ENCODE results near the gene FBXL19.
"Not testable (repeated sequence)": the region's sequence is repeated elsewhere in the genome, so short reads cannot be mapped to it uniquely, and the experiment has no call there.

Gene FBXL19

GRCh38 chr16:30923554-30924075, at the start of gene FBXL19:
TSS of gene FBXL19 (plus strand) at chr16:30923572. CDS start at chr16:30925755, 2,183 bp downstream.
- no peak for DNase-seq

GRCh38 chr16:30874244-30874820, 49.0 kb upstream of the FBXL19 start:
- no peak for DNase-seq

GRCh38 chr16:30874821-30875717, 48.3 kb upstream of the FBXL19 start:
- DNase-seq: peak; percentile 81

- peak; percentile 78 for DNase-seq
These were observed 47.2 kb upstream of the FBXL19 start for GRCh38 chr16:30875871-30876801.

GRCh38 chr16:30876867-30877266, 46.5 kb upstream of the FBXL19 start:
- DNase-seq: peak; percentile 37

- DNase-seq: no peak
These were observed 40.7 kb upstream of the FBXL19 start for GRCh38 chr16:30882429-30883310.

GRCh38 chr16:30884760-30885159, 38.6 kb upstream of the FBXL19 start:
- DNase-seq: no peak

GRCh38 chr16:30885196-30885595, 38.2 kb upstream of the FBXL19 start:
- no peak for DNase-seq

GRCh38 chr16:30886145-30886544, 37.2 kb upstream of the FBXL19 start:
- no peak for DNase-seq

- DNase-seq: no peak
These were observed 35.4 kb upstream of the FBXL19 start for GRCh38 chr16:30887927-30888326.

- no peak for DNase-seq
These were observed 34.4 kb upstream of the FBXL19 start for GRCh38 chr16:30888856-30889499.

- DNase-seq: no peak
These were observed 33.7 kb upstream of the FBXL19 start for GRCh38 chr16:30889721-30890120.

- DNase-seq: not testable (repeated sequence)
These were observed 32.1 kb upstream of the FBXL19 start for GRCh38 chr16:30891043-30891823.

GRCh38 chr16:30892670-30893416, 30.5 kb upstream of the FBXL19 start:
- DNase-seq: no peak

GRCh38 chr16:30893417-30893743, 30.0 kb upstream of the FBXL19 start:
- no peak for DNase-seq

GRCh38 chr16:30893744-30894539, 29.4 kb upstream of the FBXL19 start, which contains the start of gene BCL7C:
TSS of gene BCL7C (minus strand) at chr16:30894077. CDS start at chr16:30893944, 133 bp downstream.
- DNase-seq: peak; percentile 74

GRCh38 chr16:30894540-30895368, 28.6 kb upstream of the FBXL19 start:
- DNase-seq: no peak
